MM.1S (cell line): Measurements from ENCODE around the gene CTNNAL1.

Source experiments
- CTCF ChIP-seq: fragments of 300-600 bp; sonication (generic); IDR thresholded peaks from 2 replicates; pipeline ENCODE4 v1.5.1; 2016; ENCODE audit warnings: antibody characterized with exemption, low read length, mixed read lengths
- EZH2 ChIP-seq: fragments of 300-600 bp; sonication (generic); optimal IDR thresholded peaks from 2 replicates; pipeline ENCODE3; 2017; ENCODE audit warnings: low read depth, mild to moderate bottlenecking, antibody characterized with exemption, low read length, mixed read lengths

- TF ChIP-seq EZH2 (no peak), CTCF (no peak)
These were observed 52.1 kb downstream of the CTNNAL1 start for GRCh38 chr9:108961151-108961550.
